Fibroblast of mammary gland (primary cell): ENCODE data around the gene RELCH.

Experiments
- DNase-seq: peaks from one replicate; pipeline ENCODE4 v3.0.0-alpha.2; 2010; ENCODE audit warnings: low read depth
- H3K4me3 ChIP-seq: 2 replicates; pipeline ENCODE4 v1.5.1; 2011; ENCODE audit warnings: low read depth, mild to moderate bottlenecking, low read length, moderate library complexity; ENCODE audit not compliant: control insufficient read depth
- TF ChIP-seq, protein P1 (sequence below): conservative IDR thresholded peaks from 2 replicates; pipeline ENCODE4 v1.5.1; 2011; ENCODE audit warnings: low read depth, low read length, inconsistent platforms; ENCODE audit not compliant: control insufficient read depth, insufficient read depth

The RELCH gene

DNA sequence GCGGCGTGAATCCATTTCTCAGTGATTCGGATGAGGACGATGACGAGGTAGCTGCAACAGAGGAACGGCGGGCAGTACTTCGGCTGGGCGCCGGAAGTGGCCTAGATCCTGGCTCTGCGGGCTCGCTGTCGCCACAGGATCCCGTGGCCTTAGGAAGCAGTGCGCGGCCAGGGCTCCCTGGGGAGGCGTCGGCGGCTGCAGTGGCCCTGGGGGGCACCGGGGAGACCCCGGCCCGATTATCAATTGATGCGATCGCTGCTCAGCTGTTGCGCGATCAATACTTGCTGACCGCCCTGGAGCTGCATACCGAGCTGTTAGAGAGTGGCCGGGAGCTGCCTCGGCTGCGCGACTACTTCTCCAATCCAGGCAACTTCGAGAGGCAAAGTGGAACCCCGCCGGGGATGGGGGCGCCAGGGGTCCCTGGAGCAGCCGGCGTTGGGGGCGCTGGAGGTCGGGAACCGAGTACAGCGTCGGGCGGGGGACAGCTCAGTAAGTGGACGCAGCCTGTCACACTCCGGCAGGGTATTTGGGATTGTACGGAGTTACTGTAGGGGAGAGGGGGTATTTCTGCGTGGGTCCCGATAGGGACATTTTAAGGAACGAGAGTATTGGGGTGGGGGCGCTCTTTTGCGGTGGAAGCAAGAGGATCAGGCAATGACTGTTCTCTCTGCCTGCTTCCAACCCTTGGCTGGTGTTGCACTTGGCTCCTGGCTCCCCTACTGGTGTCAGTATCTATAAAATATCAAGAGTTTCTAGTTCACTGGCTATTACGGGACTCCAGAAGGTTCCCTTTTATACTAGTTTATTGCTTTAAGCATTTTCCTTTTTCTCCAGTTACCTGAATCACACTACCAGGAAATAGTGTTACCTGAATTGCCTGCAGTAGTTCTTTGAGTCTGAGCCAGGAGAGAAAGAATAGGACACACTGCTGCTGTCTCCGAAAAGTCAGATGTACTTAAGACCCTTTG, 772 bp downstream of the RELCH start:
- DNase-seq = peak; percentile 30

DNA sequence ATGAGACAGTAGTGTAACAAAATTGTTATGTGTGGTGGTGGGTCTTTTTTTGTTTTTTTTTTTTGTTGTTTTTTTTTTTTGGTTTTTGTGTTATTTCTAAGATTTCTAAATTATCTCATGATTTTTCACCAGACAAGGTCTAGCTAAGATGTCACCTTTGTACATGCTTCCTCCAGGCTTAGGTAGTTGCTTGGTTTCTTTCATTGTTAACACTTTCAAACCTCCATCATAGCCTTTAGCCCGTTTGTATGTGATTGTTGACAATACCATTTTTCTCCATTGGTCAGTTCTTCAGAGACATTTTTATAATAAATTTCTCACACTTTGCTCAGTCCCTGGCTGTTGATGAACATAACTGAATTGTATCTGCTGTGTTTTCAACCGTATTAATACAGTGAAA, 2.2 kb downstream of the RELCH start:
- peak overlapping the region; percentile 96 for H3K4me3 ChIP-seq
- DNase-seq = no peak
- TF ChIP-seq, protein P1, sequence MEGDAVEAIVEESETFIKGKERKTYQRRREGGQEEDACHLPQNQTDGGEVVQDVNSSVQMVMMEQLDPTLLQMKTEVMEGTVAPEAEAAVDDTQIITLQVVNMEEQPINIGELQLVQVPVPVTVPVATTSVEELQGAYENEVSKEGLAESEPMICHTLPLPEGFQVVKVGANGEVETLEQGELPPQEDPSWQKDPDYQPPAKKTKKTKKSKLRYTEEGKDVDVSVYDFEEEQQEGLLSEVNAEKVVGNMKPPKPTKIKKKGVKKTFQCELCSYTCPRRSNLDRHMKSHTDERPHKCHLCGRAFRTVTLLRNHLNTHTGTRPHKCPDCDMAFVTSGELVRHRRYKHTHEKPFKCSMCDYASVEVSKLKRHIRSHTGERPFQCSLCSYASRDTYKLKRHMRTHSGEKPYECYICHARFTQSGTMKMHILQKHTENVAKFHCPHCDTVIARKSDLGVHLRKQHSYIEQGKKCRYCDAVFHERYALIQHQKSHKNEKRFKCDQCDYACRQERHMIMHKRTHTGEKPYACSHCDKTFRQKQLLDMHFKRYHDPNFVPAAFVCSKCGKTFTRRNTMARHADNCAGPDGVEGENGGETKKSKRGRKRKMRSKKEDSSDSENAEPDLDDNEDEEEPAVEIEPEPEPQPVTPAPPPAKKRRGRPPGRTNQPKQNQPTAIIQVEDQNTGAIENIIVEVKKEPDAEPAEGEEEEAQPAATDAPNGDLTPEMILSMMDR = no peak

More for the DNA sequence above, 772 bp downstream of the RELCH start:
- TF ChIP-seq, protein P1 = peak; percentile 10
- peak overlapping the region; percentile 96 for H3K4me3 ChIP-seq

DNA sequence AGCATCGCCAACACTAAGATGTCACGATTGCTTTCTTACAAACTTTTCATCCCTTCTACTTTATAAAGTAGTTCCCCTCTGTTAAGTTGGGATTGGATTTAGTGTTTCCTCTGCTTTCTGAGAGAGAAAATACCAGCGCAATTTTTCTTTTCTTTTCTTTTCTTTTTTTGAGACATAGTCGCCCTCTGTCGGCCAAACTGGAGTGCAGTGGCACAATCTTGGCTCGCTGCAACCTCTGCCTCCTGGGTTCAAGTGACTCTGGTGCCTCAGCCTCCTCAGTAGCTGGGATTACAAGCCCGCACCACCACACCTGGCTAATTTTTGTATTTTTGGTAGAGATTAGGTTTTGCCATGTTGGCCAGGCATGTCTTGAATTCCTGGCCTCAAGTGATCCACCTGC, 9.0 kb downstream of the RELCH start:
- no peak for DNase-seq

DNA sequence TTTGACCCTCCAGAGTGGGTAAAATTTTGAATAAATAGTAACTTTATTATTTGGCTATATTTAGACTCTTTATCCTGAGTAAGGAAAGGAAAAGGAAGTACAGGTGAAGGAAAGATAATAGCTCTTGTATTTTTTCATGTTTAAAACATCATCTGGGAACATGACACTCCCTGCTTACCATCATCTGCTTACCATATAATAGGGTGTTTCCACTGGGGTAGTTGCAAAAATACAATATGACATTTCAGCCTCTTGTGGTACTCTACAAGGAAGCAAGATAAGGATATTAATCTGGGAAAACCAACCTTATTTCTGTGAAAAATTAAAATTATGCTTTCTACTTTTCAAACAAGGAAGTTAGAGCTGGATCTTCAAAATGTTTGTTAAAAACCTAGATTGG, 9.9 kb downstream of the RELCH start:
- TF ChIP-seq, protein P1 = no peak
- H3K4me3 ChIP-seq = no peak overlapping the region
- DNase-seq = no peak

More for the DNA sequence above, 9.0 kb downstream of the RELCH start:
- TF ChIP-seq, protein P1 = no peak
- no peak overlapping the region for H3K4me3 ChIP-seq

DNA sequence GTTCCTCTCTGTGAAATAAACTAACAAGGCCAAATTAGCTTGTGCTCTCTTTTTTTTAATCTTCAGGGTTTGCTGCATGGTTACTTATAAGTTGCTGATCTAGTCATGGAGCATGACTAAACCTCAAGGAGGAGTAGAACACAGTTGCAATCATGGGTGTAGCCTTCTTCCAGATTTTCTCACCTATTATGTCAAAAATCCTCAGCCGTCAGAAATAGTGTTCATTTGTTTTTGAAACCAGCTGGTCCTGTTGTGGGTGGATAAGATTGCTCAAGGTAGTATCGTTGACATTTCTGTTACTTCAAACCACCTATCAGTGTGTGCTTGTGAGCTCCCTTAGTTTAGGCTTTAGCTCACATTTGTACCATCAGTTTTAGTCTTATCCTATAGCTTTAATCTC, 11.2 kb downstream of the RELCH start:
- TF ChIP-seq, protein P1 = no peak
- DNase-seq = peak; percentile 28
- no peak overlapping the region for H3K4me3 ChIP-seq

DNA sequence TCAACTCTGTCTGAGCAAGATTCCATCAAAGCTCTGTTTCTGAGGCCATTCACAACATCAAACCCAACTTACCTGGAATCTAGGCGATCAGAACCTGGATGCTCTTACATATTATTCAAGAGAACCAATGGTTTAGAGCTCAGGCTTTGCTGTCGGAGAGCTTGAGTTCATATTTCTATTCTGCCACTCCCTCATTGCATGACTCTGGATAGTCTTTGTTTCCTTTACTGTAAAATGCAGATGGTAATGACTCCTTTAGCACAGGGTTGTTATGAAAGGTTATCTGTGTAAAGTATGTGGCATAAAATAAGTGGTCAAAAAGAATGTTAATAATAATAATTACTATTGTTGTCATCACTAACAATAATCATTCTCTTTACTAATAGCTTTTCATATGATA, 12.6 kb downstream of the RELCH start:
- TF ChIP-seq, protein P1 = no peak
- no peak for DNase-seq
- no peak overlapping the region for H3K4me3 ChIP-seq
